CD4-positive, alpha-beta T cell treated with Interleukin-4 for 4 hours (primary cell): ENCODE results near the gene NAXD.

Experiments
- DNase-seq: peaks from one replicate; pipeline ENCODE4 v3.0.0-alpha.2; 2020

The NAXD gene

DNA sequence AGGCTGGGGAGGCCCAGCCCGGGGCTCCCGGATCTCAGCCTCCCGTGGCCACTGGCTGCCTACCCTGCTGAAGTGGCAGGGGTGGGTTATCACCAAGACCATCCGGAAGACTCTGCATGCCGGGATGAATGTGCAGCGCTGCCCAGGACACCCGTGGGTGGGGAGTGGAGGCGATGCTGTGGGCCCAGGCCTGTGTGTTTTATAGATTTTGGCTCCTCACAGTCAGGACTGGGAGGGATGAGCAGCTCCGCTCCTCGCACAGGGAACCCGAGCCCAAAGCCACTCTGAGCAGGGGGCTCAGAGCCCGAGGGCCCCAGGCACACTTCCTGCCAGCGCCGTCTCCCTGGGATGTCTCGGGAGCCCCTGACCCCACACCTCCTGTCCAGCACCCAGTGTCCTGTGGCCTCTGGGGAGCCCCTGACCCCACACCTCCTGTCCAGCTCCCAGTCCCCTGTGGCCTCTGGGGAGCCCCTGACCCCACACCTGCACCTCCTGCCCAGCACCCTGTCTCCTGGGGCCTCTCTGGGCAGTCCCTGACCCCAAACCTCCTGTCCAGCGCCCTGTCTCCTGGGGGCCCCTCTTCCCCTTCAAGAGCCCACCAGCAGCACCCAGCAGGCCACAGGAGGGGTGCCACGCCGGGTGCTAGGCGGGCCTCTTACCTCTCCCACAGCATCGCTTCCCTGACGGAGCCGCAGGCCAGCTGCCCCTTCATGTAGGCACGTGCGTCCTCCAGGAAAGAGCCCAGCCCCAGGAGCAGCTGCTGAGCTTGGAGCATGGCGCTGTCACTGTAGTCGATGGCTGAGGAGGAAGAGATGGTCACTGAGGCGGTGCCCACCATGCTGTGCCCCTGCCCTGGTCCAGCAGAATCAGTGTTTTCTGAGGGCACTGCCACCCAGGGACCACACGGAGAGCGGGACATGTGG is 31.4 kb downstream of the NAXD start:
- no peak for DNase-seq

GRCh38 chr13:110647365-110647737 is 32.0 kb downstream of the NAXD start:
- no peak for DNase-seq

DNA sequence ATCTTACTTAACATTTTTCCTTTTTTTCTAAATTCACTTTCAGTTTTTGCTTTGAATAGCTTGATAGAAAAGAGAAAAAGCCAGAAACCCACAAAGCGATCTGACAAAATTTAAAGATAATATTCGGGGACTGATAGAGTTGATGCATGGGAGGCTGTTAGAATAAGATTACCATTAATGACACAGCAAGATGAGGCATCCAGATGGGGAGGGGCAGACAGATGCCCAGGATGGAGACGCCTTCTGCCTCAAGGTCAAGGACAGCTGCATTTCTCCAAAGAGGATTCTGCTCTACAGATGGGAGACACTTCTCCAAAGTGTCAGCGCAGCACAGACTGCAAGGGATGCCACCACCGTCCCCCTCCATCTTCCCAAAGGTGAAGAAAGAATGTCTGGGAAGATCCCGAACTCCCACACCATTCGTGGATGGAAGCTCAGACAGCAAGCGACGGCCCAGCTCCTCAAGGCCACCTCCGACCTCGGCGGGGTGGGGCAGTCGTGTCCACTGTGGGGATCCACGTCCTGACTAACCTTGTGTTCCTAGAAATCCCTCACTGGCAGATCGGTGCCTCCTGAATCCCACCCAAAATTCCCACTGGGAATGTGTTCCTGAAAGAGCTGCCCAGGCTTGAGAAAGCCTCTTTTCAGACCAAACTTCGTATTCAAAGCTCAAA is 32.9 kb downstream of the NAXD start:
- no peak for DNase-seq

DNA sequence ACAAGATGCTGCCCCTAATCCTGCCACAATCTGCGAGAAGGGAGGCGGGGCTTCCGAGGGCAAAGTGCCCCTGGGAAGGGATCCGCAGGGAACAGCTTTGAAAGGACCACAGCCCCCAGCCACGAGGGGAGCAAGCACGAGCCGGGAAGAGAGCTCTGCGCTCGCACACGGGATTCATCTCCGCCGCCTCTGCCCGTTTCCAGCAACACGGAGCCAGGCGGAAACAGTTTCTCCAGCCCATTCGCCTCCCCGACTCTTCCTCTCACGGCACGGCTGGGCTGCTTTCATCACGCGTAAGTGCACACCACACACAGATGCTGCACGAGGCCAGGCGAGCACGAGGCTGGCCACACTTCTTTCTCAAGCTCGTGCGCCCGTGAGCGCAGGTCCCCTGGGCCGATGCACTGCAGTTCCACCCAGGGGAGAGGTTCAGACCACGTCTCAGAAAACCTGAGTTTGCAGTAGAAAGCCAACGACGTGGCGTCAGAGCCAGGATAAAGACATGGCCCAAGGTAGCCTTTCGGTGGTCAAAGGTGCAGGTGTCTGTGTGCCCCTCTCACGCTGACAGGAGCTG is 33.6 kb downstream of the NAXD start:
- no peak for DNase-seq

- no peak for DNase-seq
Observed at GRCh38 chr13:110649551-110649950, 34.2 kb downstream of the NAXD start.

DNA sequence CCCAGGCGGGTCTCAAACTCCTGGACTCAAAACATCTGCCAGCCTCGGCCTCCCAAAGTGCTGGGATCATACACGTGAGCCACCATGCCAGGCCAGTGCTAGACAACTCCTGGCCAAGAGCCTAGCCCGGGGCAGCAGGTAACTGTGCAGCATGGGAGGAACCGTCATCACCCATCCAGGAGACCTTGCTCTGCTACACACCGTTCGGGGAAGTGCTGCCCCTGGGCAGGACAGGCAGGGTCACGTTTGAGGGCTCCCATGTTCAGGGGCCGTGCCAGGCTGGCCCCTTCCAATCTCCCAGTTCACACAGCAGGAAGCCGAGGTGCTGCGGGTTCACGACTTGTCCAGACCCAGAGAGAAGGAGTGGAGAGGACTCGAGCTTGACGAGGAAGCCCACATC is 35.1 kb downstream of the NAXD start:
- no peak for DNase-seq

DNA sequence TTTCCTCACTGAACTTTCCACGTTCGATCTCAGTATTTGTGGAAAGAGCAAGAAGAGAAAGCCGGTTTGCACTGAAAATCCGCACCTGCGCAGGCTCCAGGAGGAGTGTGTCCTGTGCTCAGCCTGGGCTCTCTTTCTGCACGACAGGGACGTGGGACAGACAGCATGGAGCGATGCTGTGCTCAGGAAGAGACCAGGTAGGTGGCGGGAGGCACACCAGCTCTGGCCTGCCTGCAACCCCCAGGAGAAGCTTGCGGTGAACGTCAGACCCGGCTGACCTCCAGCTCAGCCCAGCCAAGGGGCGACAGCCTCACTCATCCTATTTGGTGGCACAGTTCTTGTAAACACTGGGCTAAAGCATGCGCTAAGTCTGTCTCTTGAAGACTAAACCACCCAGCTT is 35.9 kb downstream of the NAXD start:
- no peak for DNase-seq

- no peak for DNase-seq
Observed at GRCh38 chr13:110651726-110652230, 36.4 kb downstream of the NAXD start.

DNA sequence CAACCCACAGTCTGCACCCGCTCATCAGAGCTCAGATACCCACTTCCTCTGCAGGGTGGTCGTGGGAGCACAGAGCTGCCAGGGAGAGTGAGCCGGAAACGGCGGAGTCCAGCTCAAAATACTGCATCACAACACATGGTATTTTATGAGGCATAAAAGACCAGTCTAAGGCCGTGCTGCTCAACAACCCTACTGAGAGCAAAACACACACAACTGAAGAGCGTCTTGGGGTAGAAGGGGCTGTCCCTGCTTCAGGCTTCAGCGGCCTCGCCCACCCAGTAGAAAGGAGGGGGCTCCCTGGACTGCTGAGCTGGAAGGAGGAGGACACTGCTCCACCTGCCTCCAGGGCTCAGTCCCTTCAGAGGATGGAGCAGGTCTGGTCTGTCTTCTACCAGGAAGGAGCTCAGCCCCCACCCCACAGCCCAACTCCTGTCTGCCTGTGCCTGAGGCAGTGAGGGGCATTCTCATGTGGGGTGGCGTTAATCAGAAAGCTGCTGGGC is 36.9 kb downstream of the NAXD start:
- no peak for DNase-seq

- no peak for DNase-seq
Observed at GRCh38 chr13:110652764-110653163, 37.4 kb downstream of the NAXD start.

- DNase-seq: no peak
Observed at GRCh38 chr13:110653271-110653670, 37.9 kb downstream of the NAXD start.

DNA sequence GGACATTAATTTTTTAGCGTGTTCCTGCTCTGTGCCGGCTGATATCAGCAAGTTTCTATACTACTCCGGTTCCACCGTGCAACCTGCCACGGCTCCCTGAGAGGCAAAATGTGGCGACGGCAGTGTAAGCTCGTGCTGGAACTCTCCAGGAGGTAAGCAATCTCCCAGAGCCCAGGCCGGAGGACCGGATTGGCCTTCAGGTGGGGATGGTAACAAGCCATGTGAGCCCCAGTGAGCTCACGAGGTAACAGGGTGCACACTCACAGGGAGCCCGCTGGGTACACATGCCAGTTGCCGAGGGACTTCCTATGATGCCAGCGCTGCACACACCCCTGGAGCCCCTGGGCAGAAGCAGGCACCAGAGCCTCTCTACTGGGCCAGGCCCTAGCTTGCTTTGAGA is 38.5 kb downstream of the NAXD start:
- DNase-seq: no peak

DNA sequence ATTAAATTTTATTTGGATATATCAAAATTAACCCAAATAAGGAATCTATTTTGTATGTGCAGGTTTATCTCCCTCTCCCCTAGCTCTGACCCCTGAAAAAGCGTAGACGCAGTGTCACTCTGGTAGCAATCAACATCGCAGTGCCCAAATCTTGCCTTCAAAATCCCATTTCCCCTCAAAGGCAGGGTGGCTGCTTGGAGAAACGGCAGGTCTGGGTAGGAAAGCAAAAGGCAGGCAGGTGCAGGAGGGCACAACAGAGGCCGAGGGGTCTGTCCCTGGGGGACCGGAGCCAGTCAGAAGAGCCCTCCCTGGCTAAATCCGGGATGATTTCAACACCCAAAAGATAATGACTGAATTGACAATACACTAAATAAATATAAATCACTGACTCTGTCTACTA is 41.9 kb downstream of the NAXD start:
- no peak for DNase-seq

DNA sequence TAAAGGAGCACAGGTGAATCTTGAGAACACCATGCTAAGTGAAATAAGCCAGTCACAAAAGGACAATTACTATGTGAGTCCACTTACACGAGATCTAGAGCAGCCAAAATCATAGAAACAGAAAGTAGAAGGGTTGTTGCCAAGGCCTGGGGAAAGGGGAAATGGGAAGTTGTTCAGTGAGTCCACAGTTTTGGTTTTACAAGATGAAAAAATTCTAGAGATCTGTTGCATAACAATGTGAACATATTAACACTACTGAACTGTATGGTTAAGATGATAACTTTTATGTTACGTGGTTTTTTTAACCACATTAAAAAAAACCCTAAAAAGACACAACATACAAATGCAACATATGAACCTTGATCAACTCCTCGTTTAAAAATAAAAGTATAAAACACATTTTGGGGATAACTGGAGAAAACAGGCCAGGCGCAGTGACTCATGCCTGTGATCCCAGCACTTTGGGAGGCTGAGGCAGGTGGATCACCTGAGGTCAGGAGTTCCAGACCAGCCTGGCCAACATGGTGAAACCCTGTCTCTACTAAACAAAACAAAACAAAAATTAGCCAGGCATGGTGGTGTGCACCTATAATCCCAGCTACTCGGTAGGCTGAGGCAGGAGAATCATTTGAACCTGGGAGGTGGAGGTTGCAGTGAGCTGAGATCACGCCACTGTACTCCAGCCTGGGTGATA is 43.0 kb downstream of the NAXD start:
- DNase-seq: peak; percentile 15

- no peak for DNase-seq
Observed at GRCh38 chr13:110661256-110661655, 45.9 kb downstream of the NAXD start.

DNA sequence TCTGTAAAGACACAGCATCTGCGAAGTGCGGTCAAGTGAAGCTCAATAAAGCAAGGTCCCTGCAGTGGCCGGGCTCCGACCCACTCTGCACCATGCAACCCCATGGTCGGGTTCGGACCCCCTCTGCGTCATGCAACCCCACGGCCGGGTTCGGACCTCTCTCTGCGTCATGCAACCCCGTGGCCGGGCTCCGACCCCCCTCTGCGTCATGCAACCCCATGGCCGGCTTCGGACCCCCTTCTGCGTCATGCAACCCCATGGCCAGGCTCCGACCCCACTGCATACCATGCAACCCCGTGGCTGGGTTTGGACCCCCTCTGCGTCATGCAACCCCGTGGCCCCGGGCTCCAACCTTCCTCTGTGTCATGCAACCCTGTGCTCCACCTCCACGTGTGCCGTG is 46.7 kb downstream of the NAXD start:
- DNase-seq: no peak

DNA sequence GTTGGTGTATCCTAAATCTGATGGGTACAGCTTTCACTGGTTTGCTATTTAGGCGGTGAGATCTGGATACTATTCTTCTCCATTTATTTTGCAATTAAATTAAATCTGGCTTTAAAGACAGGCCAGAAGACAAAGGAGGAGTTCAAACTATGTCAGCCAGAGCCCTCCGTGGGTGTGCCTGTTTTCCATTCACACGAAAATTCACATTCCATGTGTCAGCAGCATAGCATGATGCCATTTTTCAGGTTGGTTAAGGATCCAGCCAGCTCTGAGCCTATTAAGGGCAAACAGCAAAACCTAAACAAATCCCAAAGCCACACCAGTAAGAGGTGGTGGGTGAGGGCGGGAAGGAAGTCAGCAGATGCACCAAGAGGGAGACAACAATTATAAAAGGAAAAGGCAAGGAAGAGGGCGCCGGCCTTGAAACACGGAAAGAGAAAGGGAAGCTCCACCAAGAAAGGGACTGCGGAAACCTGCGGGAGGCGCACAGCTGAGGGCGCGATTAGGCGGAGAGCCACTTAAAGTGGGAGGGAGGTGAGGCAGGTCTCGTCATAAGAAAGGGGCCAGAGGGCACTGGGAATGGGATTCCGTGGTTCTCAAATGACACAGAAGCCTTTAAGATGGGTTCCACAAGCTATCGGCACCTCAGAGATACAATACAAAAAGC is 47.6 kb downstream of the NAXD start:
- DNase-seq: no peak

DNA sequence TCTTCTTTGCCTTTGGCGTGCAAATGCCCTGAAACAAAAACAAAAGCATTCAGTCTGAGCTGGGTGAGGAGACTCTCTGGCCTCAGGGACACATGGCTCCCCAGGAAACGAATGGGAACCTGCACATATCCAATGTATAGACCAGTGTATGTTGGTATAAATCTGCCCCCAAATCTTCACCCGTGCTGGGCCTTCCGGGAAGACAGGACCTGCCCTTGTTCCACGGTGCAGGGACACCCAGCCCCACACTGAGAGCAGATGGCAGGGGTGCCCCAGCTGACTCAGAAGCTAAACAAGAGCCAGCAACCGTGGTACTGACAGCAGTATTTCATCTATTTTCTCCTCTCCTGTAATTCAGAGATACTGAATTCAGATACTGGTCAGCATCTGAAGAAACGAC is 48.1 kb downstream of the NAXD start:
- no peak for DNase-seq

- no peak for DNase-seq
Observed at GRCh38 chr13:110664041-110664440, 48.7 kb downstream of the NAXD start.

- DNase-seq: no peak
Observed at GRCh38 chr13:110664673-110665072, 49.3 kb downstream of the NAXD start.

- DNase-seq: no peak
Observed at GRCh38 chr13:110665491-110666254, 50.3 kb downstream of the NAXD start.

DNA sequence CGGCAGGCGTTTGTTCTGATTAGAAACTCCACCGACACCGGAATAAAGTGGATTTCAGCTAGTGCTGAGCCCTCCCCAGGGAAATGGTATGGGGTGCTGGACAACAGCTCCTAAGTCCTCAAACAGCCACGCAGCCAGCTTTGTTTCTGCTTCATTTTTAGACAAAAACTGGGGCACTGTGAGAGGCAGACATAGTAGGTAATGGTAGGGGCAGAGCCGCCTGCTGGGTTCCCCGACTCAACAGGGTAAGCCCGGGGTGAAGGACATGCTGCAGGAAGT is 50.8 kb downstream of the NAXD start:
- no peak for DNase-seq
